Measurements from ENCODE around the gene LY6G6F.

The LY6G6F gene

GRCh38 chr6:31676904-31677303 lies 29.8 kb upstream of the LY6G6F start:
- no peak for DNase-seq (ENCODE audit: low spot score)

- no peak for DNase-seq (ENCODE audit: low spot score)
These were observed 28.7 kb upstream of the LY6G6F start for GRCh38 chr6:31677955-31678354.

- DNase-seq (ENCODE audit: low spot score) = peak; percentile 89
These were observed 26.2 kb upstream of the LY6G6F start, which contains the start of gene LY6G5C for GRCh38 chr6:31680226-31681134. Gene LY6G5C, minus strand, starts transcription at chr6:31681067. Its CDS starts 694 bp downstream, at chr6:31680373.

- peak; percentile 31 for DNase-seq (ENCODE audit: low spot score)
These were observed 25.5 kb upstream of the LY6G6F start for GRCh38 chr6:31681135-31681671.

GRCh38 chr6:31683591-31683990 lies 23.1 kb upstream of the LY6G6F start:
- DNase-seq (ENCODE audit: low spot score) = no peak

- no peak for DNase-seq (ENCODE audit: low spot score)
These were observed 20.2 kb upstream of the LY6G6F start for GRCh38 chr6:31686483-31686882.

- DNase-seq (ENCODE audit: low spot score) = no peak
These were observed 19.3 kb upstream of the LY6G6F start for GRCh38 chr6:31687321-31687720.

- no peak for DNase-seq (ENCODE audit: low spot score)
These were observed 18.6 kb upstream of the LY6G6F start for GRCh38 chr6:31687860-31688693.

- no peak for DNase-seq (ENCODE audit: low spot score)
These were observed 17.2 kb upstream of the LY6G6F start for GRCh38 chr6:31689249-31690110.

GRCh38 chr6:31690231-31691077 lies 16.2 kb upstream of the LY6G6F start:
- no peak for DNase-seq (ENCODE audit: low spot score)

- no peak for DNase-seq (ENCODE audit: low spot score)
These were observed 15.6 kb upstream of the LY6G6F start for GRCh38 chr6:31691078-31691463.

- DNase-seq (ENCODE audit: low spot score) = no peak
These were observed 15.0 kb upstream of the LY6G6F start for GRCh38 chr6:31691564-31692108.

GRCh38 chr6:31692353-31692752 lies 14.3 kb upstream of the LY6G6F start:
- no peak for DNase-seq (ENCODE audit: low spot score)

- DNase-seq (ENCODE audit: low spot score) = no peak
These were observed 13.8 kb upstream of the LY6G6F start for GRCh38 chr6:31692886-31693285.

- DNase-seq (ENCODE audit: low spot score) = no peak
These were observed 13.1 kb upstream of the LY6G6F start for GRCh38 chr6:31693535-31693934.

GRCh38 chr6:31697555-31697954 lies 9.1 kb upstream of the LY6G6F start:
- DNase-seq (ENCODE audit: low spot score) = no peak

GRCh38 chr6:31700740-31701401 lies 5.8 kb upstream of the LY6G6F start:
- no peak for DNase-seq (ENCODE audit: low spot score)

GRCh38 chr6:31701666-31702404 lies 4.8 kb upstream of the LY6G6F start:
- DNase-seq (ENCODE audit: low spot score) = no peak

GRCh38 chr6:31702405-31702818 lies 4.3 kb upstream of the LY6G6F start:
- no peak for DNase-seq (ENCODE audit: low spot score)
